Hematopoietic multipotent progenitor cell treated with erythropoietin and hydrocortisone succinate and interleukin-3 and kit ligand, for 15 days (in vitro differentiated cells): Measurements from ENCODE around the gene MUC20.
"Not testable (repeated sequence)": the region's sequence is repeated elsewhere in the genome, so short reads cannot be mapped to it uniquely, and the experiment has no call there.

ENCODE experiments used
- DNase-seq: peaks from one replicate; pipeline ENCODE4 v3.0.0-alpha.2; 2015; ENCODE audit warnings: low spot score

MUC20 gene

DNA sequence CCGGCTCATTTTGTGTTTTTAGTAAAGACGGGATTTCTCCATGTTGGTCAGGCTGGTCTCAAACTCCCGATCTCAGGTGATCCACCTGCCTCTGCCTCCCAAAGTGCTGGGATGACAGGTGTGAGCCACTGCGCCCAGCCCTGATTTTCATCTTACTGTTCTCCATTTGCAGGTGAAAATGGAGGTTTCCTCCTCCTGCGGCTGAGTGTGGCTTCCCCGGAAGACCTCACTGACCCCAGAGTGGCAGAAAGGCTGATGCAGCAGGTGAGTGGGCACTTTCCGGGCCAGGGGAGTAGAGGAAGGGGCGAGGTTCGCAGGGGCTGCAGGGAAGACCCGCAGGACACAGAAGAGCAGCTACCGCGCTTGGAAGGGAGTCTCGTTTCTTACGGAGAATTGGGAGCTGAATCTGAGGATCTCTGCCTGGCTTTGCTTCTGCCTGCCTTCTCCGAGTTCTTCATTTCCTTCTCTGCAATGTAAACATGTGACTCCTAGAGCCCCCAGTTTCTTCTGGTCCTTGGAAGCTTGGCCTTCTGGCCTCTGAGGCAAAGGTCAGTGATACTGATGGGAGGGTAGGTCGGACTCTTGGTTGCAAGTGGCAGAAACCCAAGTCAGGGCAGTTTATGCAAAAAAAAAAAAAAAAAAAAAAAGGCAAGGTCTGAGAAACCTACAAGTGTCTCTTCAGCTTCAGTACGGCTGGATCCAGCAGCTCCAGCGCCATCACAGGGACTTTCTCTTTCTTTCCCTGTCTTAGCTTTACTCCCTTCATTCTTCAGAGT, 8.9 kb downstream of the MUC20 start:
- DNase-seq, result no peak

DNA sequence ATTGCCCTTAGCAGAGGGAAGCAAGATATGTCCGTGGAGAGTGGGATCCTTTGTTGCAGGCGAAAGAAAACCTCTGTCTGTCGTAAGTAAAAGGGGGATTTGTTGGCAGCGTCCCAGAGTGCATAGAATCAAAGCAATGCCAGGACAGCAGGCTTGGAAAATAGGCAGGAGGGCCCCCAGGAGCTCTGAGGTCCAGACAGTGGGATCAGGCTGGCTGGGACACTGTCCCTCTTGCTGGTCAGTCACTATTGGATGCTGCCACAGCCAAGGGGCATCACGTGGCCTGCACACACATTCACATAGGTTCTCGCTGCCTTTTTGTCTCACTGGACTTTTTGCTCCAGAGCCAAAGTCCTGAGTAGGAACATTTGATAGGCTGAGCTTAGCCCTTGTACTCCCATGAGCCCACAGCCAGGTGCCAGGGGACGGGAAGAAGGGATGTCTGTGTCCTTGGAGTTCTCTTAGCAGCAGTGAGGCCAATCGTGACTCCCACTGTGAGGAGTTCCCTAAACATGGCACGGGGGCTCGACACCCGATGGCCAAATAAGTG, 10.7 kb downstream of the MUC20 start:
- DNase-seq, result no peak

DNA sequence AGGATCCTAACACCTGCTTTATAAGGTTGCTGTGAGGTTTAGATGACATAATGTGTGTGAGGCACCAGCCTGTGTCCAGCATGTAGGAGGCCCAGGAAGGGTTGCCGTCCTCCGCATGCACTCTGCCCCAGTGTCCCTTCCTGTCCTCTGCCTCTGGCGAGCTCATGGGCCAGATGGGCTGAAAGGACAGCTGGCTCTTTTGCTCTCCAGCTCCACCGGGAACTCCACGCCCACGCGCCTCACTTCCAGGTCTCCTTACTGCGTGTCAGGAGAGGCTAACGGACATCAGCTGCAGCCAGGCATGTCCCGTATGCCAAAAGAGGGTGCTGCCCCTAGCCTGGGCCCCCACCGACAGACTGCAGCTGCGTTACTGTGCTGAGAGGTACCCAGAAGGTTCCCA, 12.2 kb downstream of the MUC20 start:
- DNase-seq, result no peak

DNA sequence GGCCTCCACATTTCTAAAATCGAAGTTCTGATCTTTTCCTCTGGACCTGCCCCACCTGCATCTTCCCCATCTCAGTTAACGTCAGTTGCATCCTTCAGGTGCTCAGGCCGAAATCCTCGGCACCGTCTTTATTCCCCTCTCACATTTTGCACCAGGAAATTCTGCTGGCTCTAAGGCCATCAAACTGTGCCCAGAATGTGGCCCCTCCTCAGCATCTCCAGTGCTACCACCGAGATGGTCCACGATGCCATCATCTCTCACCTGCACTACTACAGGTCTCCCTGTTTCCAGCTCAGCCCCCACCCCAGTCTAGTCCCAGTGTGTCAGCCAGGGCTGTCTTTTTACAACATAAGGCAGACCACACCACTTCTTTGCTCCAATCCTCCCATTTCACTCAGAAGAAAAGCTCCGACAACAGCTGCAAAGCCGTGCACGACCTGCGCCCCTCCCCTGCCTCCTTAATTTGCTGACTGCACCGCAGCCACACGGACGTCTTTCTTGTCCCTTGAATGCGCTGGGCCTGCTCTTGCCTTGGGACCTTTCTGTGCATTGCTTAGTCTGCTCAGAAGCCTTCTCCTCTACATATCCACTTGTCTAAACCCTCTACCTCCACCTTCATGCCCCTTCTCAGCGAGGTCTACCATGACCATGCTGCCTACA, 14.4 kb downstream of the MUC20 start:
- DNase-seq, result no peak

DNA sequence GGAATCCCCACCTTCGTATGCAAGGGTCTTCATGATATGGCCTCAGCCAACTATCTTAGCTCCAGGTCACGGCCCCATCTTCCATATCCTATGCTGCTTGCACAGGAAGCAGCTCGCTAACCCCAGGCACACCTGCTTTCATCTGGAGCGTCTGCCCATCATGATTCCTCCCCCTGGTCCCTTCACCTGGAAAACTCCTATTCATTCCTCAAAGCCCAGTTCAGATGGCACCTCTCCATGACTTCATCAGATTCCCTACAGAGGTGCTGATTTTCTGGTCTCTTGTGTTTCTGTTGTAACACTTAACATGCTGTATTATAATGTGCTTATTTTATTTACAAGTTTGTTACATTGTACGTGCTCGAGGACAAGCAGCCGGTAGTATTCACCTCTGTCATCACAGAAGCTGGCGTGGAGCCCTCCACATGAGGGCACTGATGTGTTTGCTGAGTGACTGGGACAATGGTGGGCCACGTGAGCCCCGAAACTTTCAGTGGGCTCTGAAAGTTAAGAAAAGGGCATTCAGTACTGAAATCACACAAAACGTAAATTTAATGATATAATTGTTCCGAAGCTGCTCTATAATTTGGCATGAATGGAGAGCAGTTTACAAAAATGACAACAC, 16.2 kb downstream of the MUC20 start:
- no peak for DNase-seq

DNA sequence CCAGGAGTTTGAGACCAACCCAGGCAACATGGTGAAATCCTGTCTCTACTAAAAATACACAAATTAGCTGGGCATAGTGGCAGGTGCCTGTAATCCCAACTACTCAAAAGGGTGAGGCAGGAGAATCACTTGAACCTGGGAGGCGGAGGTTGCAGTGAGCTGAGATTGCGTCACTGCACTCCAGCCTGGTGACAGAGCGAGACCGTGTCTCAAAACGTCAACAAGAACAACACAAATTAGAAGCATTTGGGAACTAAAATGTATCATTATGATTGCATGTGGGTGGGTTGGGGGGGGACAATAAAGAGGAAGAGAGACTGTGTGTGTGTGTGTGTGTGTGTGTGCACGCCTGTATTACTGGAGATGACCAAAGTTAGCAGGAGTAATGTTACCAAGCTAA, 17.0 kb downstream of the MUC20 start:
- not testable (repeated sequence) for DNase-seq

DNA sequence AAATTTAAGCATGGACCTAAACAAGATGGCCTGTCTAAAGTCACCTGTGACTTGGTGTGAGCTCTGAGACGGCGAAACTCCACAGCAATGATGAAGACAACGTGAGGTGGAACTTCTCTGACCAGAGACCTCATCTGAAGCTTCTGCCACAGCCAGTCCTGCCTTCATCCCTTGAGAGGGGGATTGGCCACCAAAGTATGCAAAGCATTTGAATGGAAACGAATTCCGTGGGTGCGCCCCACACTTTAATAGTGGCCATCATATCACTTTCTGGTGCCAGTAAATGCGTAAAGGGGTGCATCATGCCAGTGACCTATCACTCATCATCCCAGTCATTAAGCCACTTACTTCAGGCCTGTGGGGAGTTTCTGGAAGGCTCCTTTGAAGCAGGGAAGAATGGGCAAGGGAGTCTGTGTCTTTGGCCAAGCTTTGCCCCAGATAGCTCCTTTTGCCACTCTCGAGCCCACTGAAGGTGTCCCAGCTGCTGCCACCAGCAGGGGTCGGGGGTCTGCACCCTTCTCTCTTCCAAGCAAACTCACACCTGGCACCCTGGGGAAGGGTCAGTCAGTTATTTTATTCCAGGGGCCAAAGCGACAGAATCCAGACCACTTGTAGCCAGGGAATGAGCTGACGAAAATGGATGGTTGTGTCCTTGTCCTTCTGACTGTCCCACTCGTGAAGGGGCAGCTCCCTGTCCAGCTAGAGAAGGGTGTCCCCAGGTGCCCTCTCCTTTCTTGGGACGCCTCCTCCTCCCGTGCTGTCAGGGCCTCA, 17.7 kb downstream of the MUC20 start:
- no peak for DNase-seq

DNA sequence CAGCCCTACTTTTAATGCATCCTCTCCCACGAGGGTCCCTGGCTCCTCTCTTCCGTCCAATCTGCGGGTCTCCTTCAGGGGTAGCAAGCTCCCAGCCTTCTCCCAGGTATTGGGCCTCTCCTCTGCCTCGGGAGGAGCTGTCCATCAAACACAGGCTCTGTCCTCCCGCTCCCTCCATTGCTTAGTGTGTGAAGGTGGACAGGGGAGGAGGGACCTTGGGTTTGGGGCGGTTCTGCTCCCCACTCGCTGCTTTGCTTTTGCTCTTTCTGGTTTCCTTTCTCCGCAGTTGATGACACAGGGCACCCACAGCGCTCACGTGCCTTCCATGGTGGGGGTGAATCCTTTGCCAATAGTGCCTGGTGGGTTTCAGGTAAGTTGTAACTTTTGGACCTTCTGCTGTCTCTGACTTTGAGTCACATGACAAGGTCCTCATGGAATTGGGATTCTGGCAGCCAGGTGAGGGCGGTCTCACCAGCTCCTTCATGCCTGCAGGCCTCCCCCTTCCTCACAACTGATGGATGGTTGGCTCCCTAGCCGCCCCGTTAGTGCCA, 18.9 kb downstream of the MUC20 start:
- no peak for DNase-seq

DNA sequence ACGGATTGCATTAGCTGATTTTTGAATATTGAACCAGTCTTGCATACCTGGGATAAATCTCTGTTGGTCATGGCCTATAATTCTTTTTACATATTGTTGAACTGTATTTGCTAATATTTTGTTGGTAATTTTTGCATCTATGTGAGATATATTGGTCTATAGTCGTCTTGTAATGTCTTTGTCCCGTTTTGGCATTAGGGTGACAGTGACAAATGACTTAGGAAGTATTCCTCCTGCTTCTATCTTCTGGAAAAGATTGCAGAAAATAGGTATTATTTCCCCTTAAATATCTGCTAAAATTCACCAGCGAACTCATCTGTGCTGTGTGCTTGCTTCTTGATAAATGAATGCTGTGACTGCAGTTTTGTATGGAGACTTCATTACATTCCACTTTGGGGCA, 23.7 kb downstream of the MUC20 start:
- no peak for DNase-seq

DNA sequence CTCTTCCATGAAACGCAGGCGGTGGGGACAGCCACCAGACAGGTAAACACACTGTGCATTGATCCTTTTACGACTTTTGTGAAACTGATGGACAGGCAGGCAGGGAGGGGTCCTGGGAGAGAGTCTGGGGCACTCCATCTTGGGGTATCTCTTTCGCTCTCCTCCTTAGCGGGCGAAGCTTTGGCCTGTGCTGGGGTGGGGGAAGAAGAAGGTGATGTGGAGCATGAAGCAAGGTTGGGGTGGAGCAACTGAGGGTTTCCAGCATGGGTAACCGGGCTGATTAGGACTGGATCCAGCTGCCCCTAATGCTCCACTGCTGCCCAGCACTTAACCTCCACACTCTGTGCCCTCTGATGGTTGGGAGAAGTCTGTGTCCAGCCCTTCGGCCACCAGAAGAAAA, 25.6 kb downstream of the MUC20 start:
- DNase-seq, result no peak

DNA sequence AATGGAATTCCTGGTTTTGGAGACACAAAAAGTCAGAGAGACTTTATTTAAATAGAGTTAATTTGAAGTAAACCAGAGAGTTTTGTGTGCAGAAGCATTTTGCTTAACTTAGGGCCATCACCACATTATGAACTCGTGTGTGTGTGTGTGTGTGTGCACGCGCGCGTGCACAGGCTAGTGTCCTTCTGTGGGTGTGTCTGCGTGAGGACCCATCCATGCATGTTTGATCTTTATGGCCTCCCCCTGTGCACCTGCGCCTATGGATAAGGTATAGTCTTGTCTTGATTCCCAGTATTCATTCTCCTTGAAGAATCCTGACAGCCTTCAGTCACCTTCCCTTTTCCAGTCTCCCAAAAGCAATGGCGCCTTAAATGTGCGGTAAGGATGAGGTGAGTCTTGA, 26.0 kb downstream of the MUC20 start:
- DNase-seq, result no peak

DNA sequence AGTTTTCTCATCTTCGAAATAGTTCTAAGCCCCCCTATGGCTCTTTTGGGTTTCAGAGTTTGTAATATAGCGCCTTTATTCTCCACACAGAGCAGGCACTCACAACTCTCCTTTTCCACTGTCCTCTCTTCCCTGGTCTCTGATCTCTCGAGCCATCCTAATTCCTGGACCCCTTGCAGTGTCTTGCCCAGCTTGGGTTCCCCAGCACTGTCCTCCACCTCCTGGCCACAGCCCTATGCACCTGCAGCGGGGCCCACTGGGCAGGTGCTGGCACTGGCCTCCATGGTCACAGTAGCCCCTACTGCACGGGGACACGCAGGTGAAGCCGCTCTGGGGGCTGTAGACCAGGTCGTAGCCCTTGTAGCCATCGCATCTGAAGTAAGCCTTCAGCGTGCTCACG, 27.9 kb downstream of the MUC20 start:
- no peak for DNase-seq

DNA sequence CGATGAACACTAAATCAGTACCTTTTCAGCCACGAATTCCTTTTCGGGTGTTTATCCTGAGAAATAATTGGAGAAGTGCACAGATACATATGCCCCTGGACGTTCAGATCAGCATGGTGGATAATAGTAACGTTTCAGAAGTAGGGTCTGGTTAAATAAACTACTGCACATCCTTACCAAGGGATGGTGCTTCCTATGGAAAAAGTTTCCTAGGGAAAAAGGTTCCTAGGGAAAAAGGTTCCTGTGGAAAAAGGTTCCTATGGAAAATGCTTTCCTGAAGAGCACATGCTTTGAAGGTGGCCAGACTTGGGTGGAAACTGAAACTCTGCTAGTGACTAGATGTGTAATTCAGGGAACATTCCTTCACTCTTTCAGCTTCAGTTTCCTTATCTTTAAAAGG, 28.3 kb downstream of the MUC20 start:
- not testable (repeated sequence) for DNase-seq

DNA sequence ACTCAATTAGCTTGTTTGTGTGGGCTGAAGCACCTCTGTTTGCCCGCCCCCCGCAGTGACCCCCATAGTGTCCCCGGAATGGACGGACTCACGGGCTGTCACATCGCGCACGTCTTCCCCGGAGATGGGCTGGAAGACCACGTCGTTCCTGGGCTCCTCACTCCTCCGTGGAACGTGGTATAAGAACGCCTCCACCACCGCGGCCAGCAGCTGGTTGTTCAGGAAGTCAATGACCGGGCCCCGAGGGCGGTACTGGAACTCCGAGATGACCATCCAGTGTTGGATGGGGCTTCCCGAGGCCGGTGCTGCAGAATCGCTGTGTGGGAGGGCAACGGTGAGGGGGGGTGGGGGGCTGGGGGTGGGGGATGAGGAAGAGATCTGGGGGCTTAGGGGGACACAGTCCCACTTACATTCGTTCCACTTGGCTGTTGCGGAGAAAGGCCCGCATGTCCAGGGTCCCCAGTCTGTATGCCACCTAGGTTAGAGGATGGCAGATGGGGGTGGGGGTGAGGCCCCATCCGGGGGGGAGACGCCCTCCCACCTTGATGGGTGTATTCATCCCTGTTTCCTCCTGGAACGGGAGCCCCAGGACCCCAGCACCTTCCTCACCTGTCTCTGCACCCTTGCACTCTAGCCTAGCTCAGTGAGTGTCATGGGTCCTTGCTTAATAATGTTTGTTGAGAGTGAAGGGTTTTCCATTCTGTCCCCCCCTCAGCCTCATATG, 30.2 kb downstream of the MUC20 start:
- no peak for DNase-seq

DNA sequence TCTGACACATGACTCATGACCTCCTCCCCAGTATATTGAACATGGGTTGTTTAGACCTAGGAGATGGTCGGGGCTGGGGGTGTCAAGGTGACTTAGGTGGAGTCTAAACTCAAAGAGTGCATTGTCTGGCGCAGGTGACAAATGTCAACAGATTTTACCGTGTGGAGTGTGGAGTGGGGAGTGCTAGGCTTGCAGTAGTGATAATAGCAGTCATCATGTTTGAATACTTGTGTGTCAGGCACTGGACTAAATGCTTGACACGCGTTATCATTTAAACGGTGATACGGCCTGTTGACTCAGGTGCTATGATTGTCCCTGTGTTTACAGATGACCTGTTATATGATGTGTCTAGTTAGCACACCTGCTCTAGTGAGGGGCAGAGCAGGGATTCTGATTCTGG, 30.8 kb downstream of the MUC20 start:
- no peak for DNase-seq

DNA sequence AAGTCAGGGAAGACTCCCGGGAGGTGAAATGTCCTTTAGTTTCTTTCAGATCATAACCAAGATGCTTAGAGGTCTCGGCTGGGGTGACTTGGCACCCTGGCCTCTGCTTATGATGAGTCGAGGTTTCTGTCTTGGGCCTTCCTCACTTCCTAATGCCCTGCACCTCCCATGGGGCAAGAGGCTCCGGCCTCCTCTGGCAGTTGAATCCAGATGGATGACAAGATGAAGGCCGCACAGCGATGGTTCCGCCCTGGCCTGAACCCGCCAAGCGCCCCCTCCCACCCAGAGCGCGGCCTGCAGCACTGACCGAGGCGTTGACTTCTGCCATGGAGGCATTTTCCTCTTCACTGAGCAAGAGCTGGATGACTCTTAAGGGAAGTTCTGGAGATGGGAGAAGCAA, 31.3 kb downstream of the MUC20 start:
- DNase-seq, result no peak

DNA sequence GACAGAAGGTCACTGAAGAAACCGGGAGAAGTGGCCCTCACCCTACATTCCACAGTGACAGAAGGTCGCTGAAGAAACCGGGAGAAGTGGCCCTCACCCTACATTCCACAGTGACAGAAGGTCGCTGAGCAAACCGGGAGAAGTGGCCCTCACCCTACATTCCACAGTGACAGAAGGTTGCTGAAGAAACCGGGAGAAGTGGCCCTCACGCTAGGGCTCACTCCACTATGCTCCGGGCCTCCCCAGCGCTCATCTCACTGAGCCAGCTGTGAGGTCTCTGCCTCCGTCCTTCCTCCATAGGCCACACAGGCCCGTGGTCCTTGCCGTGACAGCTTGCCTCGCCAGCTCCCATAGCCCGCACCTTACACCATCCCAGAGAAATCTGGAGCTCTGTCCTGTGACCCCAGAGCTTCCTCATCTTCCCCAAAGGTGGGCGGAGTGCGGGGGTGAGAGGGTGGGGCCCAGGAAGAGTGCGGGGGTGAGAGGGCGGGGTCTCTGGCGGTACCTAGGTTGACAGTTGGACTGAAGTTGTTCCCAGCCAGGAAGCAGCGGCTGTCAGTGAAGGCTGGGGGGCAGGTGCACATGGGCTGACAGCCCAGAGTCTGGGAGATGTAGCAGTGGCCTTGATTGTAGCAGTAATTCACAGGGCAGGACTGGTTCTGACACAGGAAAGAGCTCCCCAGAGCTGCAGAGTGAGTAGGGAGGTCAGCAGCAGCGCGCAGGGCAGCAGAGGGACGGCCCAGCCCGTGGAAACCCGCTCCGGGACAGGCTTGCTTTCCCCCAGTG, 32.0 kb downstream of the MUC20 start:
- no peak for DNase-seq

DNA sequence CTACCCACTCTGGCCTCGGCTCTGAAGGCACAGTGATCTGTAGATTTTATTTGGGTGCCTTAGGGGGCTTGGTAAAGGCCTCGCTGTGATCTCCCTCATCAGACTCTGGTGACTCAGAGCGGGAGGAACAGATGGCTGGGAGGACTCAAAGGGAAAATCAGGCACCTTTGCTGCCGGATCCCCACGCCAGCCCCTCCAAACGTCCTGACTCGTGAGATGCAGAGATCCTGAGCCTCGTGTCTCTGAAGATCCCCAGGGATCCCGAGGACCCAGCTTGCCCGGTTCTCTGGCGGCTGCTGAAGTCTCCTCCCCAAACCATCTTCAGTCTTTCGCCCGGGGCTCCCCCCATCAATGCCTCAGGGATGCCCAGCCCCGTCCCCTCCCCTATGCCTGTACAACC, 32.8 kb downstream of the MUC20 start:
- no peak for DNase-seq

DNA sequence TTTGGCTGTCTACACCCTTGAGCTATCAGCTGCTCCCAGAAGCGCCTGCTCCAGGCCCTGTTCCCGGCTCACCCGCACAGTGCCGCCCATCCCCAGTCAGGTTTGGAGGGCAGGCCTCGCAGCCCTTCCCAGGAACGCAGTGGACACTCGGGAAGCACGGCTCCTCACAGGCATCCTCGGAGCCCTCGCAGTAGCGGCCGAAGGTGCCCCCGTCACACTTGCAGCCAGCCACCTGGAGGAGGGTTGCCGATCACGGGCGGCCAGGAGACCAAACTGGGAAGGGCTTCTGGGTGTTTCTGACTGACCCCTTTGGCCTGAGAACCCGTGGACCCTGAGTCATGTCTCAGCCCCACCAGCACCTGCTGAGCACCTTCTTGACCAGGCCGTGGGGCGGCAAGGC, 33.4 kb downstream of the MUC20 start:
- no peak for DNase-seq

DNA sequence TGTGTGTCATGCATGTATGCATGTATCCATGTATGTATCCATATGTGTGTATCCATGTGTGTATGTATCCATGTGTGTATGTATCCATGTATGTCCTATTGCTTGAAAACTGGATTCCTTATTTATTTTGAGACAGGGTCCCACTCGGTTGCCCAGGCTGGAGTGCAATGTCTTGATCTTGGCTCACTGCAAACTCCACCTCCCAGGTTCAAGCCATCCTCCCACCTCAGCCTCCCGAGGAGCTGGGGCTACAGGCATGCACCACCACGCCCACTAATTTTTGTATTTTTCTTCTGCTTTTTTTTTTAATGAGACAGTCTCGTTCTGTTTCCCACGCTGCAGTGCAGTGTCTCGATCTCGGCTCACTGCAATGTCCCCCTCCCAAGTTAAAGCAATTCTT, 34.1 kb downstream of the MUC20 start:
- no peak for DNase-seq

DNA sequence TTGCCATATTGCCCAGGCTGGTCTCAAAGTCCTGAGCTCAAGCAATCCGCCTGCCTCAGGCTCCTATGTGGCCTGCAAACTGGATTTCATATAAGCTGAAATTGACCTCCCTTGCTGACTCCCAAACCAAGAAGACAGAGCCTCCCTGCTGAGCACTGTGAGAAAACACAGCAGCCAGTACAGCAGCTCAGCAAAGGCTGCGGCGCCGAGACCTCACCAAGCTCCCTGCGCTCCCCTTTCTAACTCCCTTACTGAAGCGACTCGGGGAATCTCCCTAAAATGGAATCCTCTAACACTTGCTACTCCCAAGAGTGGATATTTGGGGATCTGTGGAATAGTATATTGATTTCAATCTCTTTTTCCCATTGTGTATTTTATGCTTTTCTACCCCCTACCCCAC, 34.6 kb downstream of the MUC20 start:
- no peak for DNase-seq
